ENCODE data around the gene OR2W3.

The OR2W3 gene

DNA sequence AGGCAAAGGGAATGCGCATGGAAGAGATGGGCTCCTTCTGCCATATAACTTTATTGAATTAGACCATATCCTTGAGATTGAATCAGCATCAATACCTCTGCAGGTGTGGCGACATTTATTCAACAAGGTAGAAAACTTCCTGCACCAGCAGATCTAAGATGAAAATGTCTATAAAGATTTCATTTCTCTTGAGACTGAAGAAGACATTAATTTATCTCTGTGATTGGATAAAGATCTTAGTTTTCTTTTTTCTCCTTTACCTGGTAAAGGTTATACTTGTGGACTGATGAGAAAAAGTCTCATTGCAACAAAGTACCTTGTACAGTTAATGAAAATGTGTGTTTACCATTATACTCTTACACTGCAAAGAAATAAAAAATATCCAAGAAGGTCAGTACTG is 24.6 kb downstream of the OR2W3 start, which contains the start of gene OR2T8:
Gene OR2T8 (plus strand): TSS at position 301 of the 400 bp plus-strand sequence. CDS start 766 bp downstream, outside the sequence.
- DNase-seq (ENCODE audit: low spot score), result no peak

DNA sequence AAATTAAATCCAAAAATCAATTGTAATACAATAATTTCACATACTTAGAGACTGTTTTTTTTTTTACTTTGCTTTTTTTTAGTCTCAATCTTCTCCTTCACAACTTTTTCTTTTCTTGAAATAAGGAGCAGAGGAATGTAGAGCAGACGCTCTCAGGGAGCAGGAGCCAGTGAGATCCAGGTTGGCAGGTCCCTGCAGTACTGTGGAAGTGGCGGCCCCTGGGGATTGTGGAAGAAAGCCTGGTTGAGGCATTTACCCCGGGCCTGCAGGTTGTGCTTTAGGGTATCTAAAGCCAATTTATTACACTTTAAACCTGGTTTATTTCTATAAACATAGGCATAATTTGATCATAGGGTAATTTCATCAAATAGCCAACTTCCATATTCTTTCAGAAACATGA is 28.6 kb downstream of the OR2W3 start:
- no peak for DNase-seq (ENCODE audit: low spot score)

- no peak for DNase-seq (ENCODE audit: low spot score)
Measured at GRCh38 chr1:247924868-247925267, 29.5 kb downstream of the OR2W3 start, which contains the start of gene OR2AJ1. Gene OR2AJ1 (plus strand): TSS chr1:247924889. CDS start chr1:247933769, 8,880 bp downstream.

GRCh38 chr1:247933989-247934388 is 38.6 kb downstream of the OR2W3 start:
- no peak for DNase-seq (ENCODE audit: low spot score)

DNA sequence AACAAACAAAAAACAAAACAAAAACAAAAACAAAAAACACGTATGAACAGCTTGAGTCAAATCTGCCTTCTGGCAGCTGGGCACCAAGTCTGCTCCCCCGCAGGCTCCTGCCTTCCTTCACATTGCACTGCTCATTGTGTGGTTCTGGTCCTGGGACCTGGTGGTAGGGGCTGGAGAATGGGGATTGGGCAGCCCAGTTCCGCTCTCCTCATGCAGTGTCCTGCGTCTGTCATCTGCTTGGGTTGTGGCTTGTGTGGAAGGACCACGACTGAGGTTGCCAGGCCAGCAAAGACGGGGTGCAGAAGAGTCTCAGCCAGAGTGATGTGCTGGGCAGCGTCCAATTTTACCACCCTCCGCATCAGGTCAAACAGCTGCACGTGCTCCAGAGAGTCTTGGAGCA is 40.4 kb downstream of the OR2W3 start:
- no peak for DNase-seq (ENCODE audit: low spot score)

- no peak for DNase-seq (ENCODE audit: low spot score)
Measured at GRCh38 chr1:247936415-247936814, 41.0 kb downstream of the OR2W3 start.

DNA sequence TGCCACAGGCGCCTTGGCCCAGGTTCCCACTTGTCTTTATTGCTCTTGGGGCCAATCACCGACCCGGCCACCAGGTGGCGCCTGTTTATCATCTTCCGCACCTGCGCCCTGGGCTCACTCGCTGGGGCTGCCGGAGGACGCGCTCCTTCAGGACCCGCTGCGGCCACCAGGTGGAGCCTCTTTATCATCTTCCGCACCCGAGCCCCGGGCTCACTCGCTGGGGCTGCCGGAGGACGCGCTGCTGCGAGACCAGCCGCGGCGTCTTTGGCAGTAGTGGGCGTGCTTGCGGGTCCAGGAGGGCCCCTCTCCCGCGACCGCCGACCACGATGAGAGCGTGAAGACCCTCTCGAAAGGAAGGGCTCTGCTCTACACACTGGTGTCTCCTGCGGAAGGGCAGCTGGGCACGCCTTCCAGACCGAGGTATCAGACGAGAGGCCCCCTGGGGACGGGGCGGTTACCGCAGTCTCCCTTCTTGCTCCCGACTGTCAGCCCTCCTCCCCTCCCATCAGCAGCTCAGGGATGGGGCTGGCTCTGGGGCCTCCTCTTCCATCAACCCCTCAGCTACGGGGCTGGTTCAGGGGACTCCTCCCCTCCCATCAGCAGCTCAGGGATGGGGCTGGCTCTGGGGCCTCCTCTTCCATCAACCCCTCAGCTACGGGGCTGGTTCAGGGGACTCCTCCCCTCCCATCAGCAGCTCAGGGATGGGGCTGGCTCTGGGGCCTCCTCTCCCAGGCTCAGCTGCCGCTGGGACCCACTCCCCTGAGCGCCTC is 41.8 kb downstream of the OR2W3 start:
- peak; percentile 85 for DNase-seq (ENCODE audit: low spot score)

DNA sequence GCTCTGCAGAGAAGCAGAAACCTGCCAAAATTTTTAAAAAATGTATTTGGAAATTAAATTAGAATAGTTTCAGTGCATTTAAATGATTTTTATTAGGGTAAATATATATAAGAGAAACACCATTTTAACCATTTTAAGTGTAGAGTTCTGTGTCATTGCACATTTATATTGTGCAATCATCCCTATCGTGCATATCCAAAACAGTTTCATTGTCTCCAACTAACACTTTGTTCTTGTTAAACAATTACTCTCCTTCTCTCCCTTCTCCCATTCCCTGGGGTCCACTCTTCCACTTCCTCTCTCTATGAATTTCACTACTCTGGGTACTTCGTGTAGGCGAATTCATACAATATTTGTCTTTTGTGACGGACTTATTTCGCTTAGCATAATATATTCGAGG is 47.2 kb downstream of the OR2W3 start:
- no peak for DNase-seq (ENCODE audit: low spot score)

Measured in CD4-positive, alpha-beta T cell treated with Interleukin-2 at 100 ng/mL for 4 hours (primary cell).